GM21360 (cell line): Measurements from ENCODE around the gene ARSG.
"Not testable (repeated sequence)": the region's sequence is repeated elsewhere in the genome, so short reads cannot be mapped to it uniquely, and the experiment has no call there.

ENCODE experiments used
- ATAC-seq: cut with Tn5 transposase; IDR thresholded peaks from one replicate; pipeline ENCODE4 v1.9.1; 2021; ENCODE audit warnings: mild to moderate bottlenecking, moderate library complexity; ENCODE audit not compliant: unreplicated experiment

Gene ARSG

DNA sequence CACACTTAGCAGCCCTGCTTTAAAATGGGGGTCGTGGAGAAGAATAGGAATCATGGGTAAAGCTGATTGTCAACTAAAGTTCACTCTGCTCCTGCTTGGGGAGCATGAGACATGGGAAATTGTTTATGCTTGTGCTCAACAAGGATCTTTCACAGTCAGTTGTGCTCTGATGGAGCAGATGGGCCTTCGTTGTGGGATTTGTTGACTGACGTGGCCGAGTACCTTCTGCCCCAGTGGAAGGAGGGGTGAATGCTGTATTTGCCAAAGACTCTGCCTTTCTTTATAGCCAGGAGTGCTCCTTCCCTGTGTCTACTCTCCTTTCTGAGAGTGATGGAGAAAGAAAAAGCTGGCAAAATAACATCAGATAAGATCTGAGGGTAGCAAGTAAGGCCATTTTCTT lies 11.4 kb downstream of the ARSG start:
- no peak for ATAC-seq

DNA sequence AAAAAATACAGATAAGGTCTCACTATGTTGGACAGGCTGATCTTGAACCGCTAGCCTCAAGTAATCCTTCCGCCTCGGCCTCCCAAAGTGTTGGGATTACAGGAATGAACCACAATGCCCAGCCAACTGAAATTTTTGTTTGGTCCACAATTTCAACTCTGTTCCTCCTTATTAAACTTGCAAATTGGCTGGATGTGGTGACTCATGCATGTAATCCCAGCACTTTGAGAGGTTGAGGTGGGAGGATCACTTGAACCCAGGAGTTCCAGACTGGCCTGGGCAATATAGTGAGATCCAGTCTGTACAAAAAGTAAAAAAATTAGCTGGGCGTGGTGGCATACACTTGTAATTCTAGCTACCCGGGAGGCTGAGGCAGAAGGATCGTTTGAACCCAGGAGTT lies 13.4 kb downstream of the ARSG start:
- no peak for ATAC-seq

DNA sequence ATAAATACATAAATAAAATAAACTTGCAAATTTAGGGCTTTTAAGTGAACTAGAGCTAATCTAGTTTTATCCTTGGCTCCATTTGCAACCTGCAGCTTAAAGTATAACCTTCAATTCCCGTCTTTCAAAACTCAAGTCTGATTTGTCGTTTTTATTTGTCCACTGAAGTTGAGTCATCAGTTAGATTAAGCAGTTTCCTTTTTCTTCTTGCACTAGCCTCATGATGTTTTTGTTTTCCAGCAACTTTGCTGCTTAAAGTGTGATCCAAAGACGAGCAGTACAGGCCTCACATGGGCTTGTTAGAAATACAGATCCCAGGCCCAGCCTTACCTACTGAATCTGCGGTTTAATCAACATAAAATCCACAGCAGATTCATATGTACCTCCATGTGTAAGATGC lies 13.8 kb downstream of the ARSG start:
- no peak for ATAC-seq

DNA sequence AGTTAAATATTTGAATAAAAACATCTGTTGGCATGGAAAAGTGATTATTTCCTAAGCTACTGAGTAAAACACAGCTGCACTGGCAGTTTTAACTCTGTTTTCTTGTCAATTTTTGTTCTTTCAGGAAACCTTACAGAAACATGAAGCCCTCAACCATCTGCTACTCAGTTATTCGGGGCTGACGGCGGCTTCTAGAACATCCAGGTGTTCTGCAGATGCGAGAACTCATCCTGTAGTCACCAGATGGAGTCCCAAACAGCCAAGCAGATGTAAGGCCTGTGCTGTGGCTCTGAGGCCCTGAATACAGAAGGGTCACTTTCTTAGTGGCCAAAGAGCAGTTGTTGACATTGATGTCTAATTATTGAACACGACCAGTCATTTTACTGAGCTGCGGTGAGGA lies 15.5 kb downstream of the ARSG start:
- ATAC-seq: no peak

GRCh38 chr17:68307443-68307842 lies 16.1 kb downstream of the ARSG start:
- no peak for ATAC-seq

DNA sequence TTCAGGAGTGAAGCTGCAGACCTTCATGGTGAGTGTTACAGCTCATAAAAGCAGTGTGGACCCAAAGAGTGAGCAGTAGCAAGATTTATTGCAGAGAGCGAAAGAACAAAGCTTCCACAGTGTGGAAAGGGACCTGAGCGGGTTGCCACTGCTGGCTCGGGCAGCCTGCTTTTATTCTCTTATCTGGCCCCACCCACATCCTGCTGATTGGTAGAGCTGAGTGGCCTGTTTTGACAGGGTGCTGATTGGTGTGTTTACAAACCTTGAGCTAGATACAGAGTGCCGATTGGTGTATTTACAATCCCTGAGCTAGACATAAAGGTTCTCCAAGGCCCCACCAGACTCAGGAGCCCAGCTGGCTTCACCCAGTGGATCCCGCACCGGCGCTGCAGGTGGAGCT lies 17.2 kb downstream of the ARSG start:
- ATAC-seq: not testable (repeated sequence)

DNA sequence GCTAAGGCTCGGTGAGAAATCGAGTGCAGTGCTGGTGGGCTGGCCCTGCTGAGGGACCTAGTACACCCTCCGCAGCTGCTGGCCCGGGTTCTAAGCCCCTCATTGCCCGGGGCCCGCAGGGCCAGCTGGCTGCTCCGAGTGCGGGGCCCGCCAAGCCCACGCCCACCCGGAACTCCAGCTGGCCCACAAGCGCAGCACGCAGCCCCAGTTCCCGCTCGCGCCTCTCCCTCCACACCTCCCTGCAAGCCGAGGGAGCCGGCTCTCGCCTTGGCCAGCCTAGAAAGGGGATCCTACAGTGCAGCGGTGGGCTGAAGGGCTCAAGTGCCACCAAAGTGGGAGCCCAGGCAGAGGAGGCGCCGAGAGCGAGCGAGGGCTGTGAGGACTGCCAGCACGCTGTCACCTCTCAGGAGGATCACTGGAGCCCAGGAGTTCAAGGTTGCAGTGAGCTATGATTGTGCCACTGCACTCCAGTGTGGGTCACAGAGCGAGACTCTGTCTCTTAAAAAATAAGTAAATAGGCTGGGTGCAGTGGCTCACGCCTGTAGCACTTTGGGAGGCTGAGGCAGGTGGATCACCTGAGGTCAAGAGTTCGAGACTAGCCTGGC lies 17.9 kb downstream of the ARSG start:
- not testable (repeated sequence) for ATAC-seq

DNA sequence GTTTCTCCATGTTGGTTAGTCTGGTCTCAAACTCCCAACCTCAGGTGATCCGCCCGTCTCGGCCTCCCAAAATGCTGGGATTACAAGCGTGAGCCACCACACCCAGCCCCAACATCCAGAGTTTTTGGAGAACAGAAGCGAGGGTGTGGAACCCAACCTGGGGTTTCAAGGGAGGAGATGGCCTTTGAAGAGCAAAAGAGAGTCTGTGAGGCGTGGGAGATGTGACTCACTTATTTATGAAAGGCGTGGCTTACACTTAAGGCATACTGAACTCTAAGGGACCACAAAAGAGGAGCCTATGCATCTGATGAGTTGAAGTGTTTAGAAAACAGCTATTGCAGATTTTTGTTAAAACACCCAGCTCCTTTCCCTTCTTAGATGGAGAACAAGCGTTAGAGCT lies 18.9 kb downstream of the ARSG start:
- ATAC-seq: no peak

- ATAC-seq: no peak
These were observed 23.7 kb downstream of the ARSG start for GRCh38 chr17:68314916-68315535.

DNA sequence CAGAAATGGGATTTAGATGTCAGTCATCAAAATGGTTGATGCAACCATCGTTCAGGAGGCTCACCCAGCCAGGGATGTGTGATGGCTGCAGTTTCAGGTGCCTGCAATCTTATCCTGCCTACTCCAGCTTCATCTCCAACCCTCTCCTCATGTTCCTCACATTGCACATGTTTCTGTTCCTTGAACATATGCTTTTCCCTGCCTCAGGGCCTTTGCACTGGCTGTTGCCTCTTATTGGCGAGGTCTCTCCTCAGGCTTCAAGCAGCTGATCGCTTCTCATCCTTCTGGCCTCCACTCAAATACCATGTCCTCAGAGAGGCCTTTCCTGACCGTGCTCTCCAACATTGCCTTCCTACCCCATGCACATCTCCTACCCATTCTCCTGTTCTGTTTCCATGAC lies 24.6 kb downstream of the ARSG start:
- ATAC-seq: no peak

GRCh38 chr17:68317458-68317857 lies 26.2 kb downstream of the ARSG start:
- ATAC-seq: no peak

DNA sequence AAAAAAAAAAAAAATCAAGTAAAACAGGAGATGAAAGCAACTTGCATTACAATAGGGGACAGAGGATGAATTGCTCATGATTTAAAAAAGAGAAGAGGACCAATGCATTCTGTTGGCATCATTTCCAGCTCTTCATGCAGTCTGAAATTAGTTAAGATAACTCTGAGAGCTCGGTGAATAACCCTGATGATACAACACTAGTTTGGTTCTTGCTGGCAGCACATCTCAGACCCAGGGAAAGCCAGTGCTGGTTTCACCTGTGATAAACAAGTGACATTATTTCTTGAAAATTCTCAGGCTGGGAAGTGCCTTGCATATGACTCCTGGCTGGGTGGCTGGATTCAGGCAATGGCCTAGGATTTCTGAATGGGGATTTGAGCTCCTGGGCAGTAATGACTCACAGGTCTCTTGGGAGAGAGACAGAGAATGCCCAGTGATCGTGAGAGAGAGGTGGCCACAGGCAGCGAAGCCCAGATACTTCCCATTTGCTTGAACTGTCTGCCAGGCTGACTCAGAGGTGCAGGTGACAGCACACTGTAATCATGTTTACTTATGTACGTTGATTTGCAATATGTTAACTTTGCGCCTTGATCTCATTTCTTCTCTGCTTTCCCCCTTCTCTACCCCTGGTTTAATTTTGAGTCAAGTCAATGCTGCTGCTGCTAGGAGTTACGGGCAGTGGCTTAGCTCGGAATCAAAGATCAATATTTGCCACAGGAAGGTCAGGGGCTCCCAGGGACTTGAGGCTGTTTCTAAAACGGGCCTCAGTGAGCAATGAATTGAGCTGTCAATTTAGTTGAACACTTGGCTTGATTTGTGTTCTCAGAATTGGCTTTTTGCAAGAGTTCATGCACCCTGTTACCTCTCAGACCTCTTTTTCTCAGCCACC lies 27.1 kb downstream of the ARSG start:
- ATAC-seq: no peak

GRCh38 chr17:68319410-68320162 lies 28.3 kb downstream of the ARSG start:
- no peak for ATAC-seq

GRCh38 chr17:68320311-68320865 lies 29.1 kb downstream of the ARSG start:
- ATAC-seq: no peak

- no peak for ATAC-seq
These were observed 29.8 kb downstream of the ARSG start for GRCh38 chr17:68320943-68321555.

GRCh38 chr17:68321556-68321954 lies 30.3 kb downstream of the ARSG start:
- no peak for ATAC-seq

DNA sequence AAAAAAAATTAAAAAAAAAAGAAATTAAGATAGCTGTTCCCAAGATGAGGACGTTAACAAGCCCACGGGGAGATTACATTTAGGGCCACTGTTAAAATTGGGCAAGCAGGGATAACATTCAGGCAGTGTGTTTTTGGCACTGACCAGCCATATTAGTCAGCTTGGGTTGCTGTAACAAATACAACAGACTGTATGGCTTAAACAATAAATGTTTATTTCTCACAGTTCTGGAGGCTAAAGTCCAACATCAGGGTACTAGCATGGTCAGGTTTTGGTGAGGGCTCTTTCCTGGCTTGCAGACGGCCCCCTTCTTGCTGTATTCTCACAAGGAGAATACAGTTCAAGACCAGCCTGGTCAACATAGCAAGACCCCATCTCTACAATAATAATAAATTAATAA lies 31.3 kb downstream of the ARSG start:
- ATAC-seq: no peak

DNA sequence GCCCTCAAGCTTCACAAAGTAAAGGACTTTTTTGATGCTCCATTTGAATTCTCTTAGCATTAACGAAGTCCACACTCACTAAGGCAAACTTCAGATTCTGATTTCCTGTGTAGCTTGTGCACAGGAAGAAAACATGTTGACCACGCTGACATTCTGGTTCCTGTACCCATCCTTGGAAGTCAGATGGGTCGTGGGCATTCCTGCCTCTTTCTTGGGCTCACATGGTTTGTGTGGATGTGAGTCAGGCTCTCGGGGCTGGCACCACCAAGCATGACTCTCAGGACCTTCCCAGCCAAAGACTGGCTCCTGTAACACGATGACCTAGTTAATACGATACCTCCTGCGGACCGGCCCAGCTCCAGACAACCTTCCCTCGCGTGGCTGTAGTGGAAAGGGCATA lies 32.8 kb downstream of the ARSG start:
- no peak for ATAC-seq

- ATAC-seq: no peak
These were observed 33.5 kb downstream of the ARSG start for GRCh38 chr17:68324654-68325336.

- no peak for ATAC-seq
These were observed 34.7 kb downstream of the ARSG start for GRCh38 chr17:68325961-68326360.
